ENCODE data around the gene MCF2L.

- TF ChIP-seq CTCF (IDR thresholded peaks at IDR 0.05; ENCODE audit: low read depth, low read length) (no peak), EZH2phosphoT487 (IDR thresholded peaks at IDR 0.05; ENCODE audit: low read depth) (no peak)
These were observed 171.9 kb downstream of the MCF2L start for GRCh38 chr13:113140677-113141600.

Data from OCI-LY3 (cell line).